GM19193 (cell line): ENCODE results near the gene C19orf12.

Experiments
- POLR2A ChIP-seq: IDR thresholded peaks from 4 replicates; pipeline ENCODE4 v1.6.1; 2011; ENCODE audit not compliant: insufficient read depth, insufficient read length; ENCODE audit errors: extremely low read depth

The C19orf12 gene

GRCh38 chr19:29745253-29745652, 30.2 kb upstream of the C19orf12 start:
- no peak for TF ChIP-seq POLR2A

GRCh38 chr19:29743681-29744080, 28.6 kb upstream of the C19orf12 start:
- no peak for TF ChIP-seq POLR2A

DNA sequence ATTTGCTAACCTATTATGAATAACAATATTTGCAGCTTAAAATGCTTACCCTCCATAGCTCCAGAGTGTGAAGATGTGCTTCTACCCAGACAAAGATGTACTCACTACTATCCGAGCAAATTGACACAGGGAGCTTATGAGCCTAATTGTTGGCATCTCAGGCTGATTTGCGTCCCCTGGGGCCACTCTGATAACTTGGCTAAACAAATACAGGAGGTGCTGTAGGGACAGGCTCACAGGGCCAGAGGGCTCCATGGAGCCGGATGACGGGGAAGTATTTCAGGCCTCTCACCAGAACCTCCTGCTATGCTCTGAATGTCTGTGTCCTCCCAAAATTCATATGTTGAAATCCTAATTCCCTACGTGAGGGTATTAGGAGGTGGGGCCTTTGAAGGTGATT, 26.7 kb upstream of the C19orf12 start:
- TF ChIP-seq POLR2A, result no peak

DNA sequence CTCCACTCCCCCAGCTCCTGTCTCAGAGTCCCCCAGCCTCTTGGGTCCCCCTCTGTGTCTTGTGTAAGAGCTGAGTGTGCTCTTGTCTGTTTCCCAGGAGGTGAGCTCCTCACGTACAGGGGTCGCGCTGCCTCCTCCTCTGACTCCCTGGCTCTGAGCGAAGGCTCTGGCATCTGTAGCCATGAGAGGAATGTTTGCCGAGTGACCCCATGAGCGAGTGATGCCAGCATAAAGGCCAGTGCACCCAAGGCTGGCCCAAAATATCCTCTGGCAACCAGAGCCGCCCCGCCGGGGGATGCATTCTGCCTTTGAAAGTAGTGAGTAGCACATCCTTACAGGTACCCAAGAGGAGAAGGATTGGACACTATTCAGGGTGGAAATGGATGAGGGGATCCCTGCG, 26.2 kb upstream of the C19orf12 start:
- TF ChIP-seq POLR2A, result no peak

DNA sequence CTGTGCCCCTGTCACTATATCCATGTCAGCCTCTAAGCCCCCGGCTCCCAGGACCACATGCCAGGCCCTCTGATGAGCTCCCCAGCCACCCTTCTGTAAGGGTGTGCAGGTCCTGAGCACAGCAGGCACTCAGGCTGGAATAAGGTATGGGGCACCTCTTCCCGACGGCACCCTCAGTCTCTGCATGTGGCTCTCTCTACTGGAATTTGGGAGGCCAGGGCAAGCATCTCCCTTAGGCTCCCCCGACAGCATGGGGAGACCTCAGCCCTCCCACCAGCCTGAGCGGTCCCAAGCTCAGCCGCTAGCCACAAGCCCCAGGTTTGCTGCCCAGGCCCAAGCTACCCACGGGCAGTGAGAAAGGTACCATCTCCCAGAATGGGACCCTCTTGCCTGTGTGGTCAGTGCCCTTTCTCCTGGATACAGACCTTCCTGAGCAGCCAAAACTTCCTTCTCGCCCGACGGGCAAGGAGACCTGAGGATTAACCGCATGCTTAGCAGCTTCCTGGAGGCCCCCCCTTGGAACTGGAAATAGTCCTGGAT, 22.5 kb upstream of the C19orf12 start:
- TF ChIP-seq POLR2A, result no peak

GRCh38 chr19:29735829-29736228, 20.8 kb upstream of the C19orf12 start:
- TF ChIP-seq POLR2A, result no peak

- TF ChIP-seq POLR2A, result no peak
Observed at GRCh38 chr19:29731331-29731850, 16.3 kb upstream of the C19orf12 start.

DNA sequence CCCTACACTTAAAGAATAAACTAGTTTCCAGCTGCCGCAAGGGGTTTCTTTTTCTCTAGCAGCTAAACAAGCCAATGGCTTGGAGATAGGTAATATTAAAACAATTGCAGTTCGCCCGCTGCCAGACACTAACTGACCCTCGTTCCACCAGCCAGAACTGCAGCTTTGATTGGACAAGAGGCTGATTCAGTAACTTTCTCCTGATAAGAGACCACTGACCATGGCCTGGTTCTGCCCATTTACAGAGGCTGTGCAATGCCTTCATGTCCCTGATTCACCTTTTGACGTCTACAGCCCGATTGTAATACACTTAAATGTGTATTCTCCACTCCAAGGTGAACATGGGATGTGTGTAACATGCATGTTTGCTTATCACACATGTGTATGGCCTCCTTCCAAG, 12.8 kb upstream of the C19orf12 start:
- TF ChIP-seq POLR2A, result no peak

DNA sequence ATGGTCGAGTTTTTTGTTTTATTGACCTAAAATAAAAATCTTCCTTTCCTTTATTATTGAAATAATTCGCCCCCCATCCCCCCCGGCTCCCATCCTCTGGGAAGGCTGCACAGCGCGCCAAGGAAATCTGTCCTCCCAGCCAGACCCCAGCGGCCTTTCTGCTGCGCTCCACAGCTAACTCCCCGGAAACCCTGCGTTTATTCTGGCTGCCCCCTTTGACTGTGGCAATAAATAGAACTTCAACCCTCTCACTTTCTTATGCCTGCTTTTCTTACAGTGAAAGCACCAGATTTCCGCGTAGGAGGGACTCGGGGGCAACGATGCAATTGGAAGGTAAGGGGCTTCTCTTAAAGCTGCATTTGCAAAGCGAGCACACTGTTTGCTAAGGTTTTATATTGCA, 9.7 kb upstream of the C19orf12 start:
- no peak for TF ChIP-seq POLR2A

GRCh38 chr19:29724102-29724641, 9.1 kb upstream of the C19orf12 start:
- TF ChIP-seq POLR2A, result no peak

- no peak for TF ChIP-seq POLR2A
Observed at GRCh38 chr19:29717051-29717450, 2.0 kb upstream of the C19orf12 start.

- no peak for TF ChIP-seq POLR2A
Observed at GRCh38 chr19:29715701-29716581, 880 bp upstream of the C19orf12 start.

DNA sequence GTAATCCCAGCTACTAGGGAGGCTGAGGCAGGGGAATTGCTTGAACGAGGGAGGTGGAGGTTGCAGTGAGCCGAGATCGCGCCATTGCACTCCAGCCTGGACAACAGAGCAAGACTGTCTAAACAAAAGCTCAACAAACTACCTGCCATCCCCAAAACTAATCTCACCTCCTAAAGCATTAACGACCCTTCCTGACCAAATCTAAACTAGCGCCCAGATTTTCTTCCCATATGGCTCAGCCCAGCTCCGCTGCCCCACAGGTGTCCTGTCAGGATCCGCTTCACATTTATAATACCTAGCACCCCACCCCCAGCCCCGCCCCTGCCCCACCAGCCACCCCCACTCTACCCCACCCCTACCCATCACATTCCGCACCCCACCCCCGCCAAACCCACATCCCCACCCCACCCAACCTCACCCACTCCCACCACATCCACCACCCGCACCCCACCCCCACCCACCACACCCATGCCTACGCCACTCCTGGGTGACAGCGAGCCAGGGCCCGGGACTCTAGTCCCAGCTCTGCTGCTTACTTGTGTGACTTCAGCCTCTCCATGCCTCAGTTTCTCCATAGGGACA, 599 bp downstream of the C19orf12 start:
- no peak for TF ChIP-seq POLR2A

DNA sequence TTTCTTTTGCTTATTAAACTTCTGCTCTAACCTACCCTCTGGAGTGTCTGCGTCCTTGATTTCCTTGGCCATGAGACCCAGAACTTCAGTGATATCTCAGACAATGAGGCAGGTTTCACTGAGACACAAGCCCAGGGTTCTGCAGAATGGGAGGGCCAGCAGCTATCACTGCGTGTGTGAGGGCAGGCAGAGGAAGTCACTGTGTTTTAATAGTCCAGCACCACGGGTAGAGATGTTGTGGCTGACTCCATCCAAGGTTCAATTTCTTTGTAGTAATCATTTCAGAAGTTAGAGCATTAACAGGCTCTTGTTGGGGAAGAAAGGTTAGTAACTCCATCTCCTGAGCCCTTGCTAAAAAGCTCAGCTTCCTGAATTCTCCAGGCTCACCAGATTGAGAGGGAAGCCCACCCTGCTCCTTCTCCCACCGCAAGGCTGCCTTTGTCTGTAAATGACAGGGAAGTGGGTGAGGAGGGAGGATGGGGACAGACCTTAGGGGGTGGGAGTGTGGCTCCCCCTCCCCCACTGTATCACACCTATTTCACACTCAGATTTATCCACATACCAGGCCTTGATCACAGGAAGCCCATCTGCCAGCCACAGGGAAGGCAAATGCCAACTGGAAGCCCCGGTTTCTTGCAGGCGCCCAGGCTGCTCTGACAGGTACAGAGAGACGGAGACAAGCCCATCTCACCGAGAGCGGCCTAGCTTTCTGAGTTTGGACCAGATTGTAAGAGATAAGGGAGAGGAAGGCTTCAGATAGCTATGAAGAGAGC, 2.1 kb downstream of the C19orf12 start:
- no peak for TF ChIP-seq POLR2A
